ENCODE measurements around the gene VPS37B.

- TF ChIP-seq CTCF (IDR thresholded peaks at IDR 0.05 in 4 of 5, conservative IDR thresholded peaks at IDR 0.05 in 1 of 5) (no peak), POLR2A (IDR thresholded peaks at IDR 0.05) (no peak)
Measured at GRCh38 chr12:122850695-122851350, 45.1 kb downstream of the VPS37B start.
